Measurements from ENCODE around the gene TMEM53. TPM values are rescaled to one million over a fixed set of nuclear protein-coding genes. Genes with fewer than 3 reads are reported as not detected.

TMEM53 gene
- total and polyA plus RNA-seq, 11 donors, result 8.5 to 20.0 (median 12.5) TPM

DNA sequence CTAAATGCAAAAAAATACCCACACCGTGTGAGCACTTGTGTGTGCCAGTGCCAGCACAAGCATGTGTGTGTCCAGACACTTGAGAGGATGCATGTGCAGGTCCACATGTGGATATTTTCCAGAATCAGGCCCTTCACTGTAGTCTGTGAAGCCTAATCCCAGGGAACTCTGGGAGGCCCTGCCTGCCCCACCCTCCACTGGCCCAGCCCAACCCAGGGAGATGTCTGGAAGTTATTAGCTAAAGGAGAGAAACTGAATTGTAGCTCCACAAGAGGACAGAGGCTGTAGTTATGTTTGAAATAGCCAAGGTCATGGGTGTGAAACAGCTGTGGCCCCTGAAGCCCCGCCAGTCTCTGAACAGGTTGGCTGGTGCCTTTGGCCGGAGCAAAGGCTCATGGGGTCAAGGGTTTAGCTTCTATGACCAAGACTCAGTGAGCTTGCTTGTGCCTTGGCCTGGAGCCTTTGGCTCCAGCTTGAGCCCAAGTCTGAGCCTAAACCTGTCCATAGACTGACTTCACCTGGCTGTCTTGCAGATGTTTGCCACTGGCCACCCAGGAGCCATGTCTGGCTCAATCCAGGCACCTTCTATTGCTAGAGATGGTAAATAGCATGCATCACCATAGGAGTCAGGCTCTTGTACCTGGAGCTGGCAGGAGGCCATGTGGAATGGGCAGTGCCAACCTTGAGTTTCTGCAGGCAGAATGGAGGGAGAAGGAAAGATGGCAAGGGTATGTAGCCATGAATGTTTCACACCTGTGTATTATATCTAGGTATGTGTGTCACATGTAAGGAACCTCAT is 69.9 kb downstream of the TMEM53 start:
- DNase-seq (no peak), ATAC-seq (no peak)
- Histone ChIP-seq H3K4me3 (no peak overlapping the region), H3K4me1 (no peaks in the 10 kb centered on the region), H3K27ac (no peak overlapping the region), H3K9me3 (no peaks in the 10 kb centered on the region), H3K27me3 (peaks cover 0 to 39% (median 0%) of the 10 kb centered on the region in 9 donors), H3K36me3 (no peaks in the 10 kb centered on the region)
- WGBS, 4 donors, result 86 to 98% (median 87%) methylated on average over 3 of the region's 3 CpGs
- no peak for TF ChIP-seq POLR2A (IDR thresholded peaks at IDR 0.05)
- TF ChIP-seq, protein P1, sequence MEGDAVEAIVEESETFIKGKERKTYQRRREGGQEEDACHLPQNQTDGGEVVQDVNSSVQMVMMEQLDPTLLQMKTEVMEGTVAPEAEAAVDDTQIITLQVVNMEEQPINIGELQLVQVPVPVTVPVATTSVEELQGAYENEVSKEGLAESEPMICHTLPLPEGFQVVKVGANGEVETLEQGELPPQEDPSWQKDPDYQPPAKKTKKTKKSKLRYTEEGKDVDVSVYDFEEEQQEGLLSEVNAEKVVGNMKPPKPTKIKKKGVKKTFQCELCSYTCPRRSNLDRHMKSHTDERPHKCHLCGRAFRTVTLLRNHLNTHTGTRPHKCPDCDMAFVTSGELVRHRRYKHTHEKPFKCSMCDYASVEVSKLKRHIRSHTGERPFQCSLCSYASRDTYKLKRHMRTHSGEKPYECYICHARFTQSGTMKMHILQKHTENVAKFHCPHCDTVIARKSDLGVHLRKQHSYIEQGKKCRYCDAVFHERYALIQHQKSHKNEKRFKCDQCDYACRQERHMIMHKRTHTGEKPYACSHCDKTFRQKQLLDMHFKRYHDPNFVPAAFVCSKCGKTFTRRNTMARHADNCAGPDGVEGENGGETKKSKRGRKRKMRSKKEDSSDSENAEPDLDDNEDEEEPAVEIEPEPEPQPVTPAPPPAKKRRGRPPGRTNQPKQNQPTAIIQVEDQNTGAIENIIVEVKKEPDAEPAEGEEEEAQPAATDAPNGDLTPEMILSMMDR (IDR thresholded peaks at IDR 0.05), result no peak
- intact Hi-C loops (cut with DNase I), result loop anchor here in 2 of 10 donors (10.0 kb wide), 2 partner anchors 270 to 600 kb away; no protein-coding TSS in a partner anchor

DNA sequence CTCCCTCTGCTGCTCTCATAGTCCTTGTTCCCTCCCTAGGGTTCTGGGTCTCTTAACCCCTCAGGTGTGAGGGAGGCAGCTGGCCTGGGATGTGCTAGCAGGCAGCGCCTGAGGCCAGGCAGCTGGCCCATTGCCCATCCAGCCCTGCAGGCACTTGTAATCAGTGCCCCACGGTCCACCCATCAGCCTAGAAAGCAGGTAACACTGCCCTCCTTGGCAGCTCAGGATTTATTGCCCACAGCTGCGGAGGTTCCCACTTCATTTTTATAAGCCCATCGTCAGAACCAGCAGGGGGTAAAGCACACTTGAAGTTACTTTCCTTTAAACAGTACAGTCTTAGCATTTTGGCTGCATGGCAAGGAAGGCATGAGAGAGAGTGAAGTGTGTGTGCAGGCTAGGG is 70.6 kb downstream of the TMEM53 start:
- Histone ChIP-seq H3K27ac (no peak overlapping the region), H3K27me3 (peaks cover 0 to 34% (median 0%) of the 10 kb centered on the region in 9 donors), H3K9me3 (no peaks in the 10 kb centered on the region), H3K4me1 (no peaks in the 10 kb centered on the region), H3K36me3 (no peaks in the 10 kb centered on the region), H3K4me3 (no peak overlapping the region)
- TF ChIP-seq POLR2A (IDR thresholded peaks at IDR 0.05), result no peak
- TF ChIP-seq, protein P1 (IDR thresholded peaks at IDR 0.05), result no peak
- WGBS, 4 donors, result 66 to 75% (median 72%) methylated on average over 4 of the region's 4 CpGs
- DNase-seq, result no peak
- no peak for ATAC-seq
- intact Hi-C loops (cut with DNase I), result loop anchor here in 2 of 10 donors (10.0 kb wide), 2 partner anchors 271 to 599 kb away; no protein-coding TSS in a partner anchor

Other genes starting within 250 kb of the TMEM53 start
- gene ARMH1, start 233 bp upstream of the TMEM53 start, total RNA-seq, result 1 to 10 TPM in 2 of 9 donors, under 1 TPM in 4, not detected in 3; 0.33 to 9.9 (median 0.64) TPM
- under 1 TPM; 0.62 to 0.88 TPM for gene ARMH1, start 233 bp upstream of the TMEM53 start, polyA plus RNA-seq
- gene RNU5D-1, start 56.7 kb upstream of the TMEM53 start, total RNA-seq, result not detected
- not detected for gene RNU5D-1, start 56.7 kb upstream of the TMEM53 start, polyA plus RNA-seq
- gene KIF2C, start 65.4 kb upstream of the TMEM53 start, total RNA-seq, result 1 to 10 TPM in 5 of 9 donors, under 1 TPM in 4; 0.25 to 7.0 (median 1.2) TPM
- gene KIF2C, start 65.4 kb upstream of the TMEM53 start, polyA plus RNA-seq, result under 1 TPM; 0.34 to 0.68 TPM
- gene RPS8, start 101.1 kb upstream of the TMEM53 start, total RNA-seq, result 1,000 to 10,000 TPM in 3 of 9 donors, 100 to 1,000 TPM in 6; 576 to 1,019 (median 853) TPM
- 1,000 to 10,000 TPM; 1,199 to 1,848 TPM for gene RPS8, start 101.1 kb upstream of the TMEM53 start, polyA plus RNA-seq
- under 1 TPM in 3 of 9 donors, not detected in 6; 0.09 to 0.32 (median 0.23) TPM for gene BEST4, start 113.7 kb upstream of the TMEM53 start, total RNA-seq
- under 1 TPM; 0.06 to 0.11 TPM for gene BEST4, start 113.7 kb upstream of the TMEM53 start, polyA plus RNA-seq
- gene PLK3, start 125.9 kb upstream of the TMEM53 start, total RNA-seq, result 10 to 100 TPM in 2 of 9 donors, 1 to 10 TPM in 7; 4.5 to 17.9 (median 6.6) TPM
- 1 to 10 TPM; 5.8 to 6.9 TPM for gene PLK3, start 125.9 kb upstream of the TMEM53 start, polyA plus RNA-seq
- 1 to 10 TPM in 3 of 9 donors, under 1 TPM in 5, not detected in 1; 0.54 to 1.0 (median 0.82) TPM for gene DYNLT4, start 132.9 kb upstream of the TMEM53 start, total RNA-seq
- 1 to 10 TPM in 1 of 2 donors, under 1 TPM in 1; 0.36 to 1.7 TPM for gene DYNLT4, start 132.9 kb upstream of the TMEM53 start, polyA plus RNA-seq
- 1 to 10 TPM in 8 of 9 donors, under 1 TPM in 1; 0.56 to 7.4 (median 2.8) TPM for gene BTBD19, start 134.0 kb upstream of the TMEM53 start, total RNA-seq
- 1 to 10 TPM; 2.6 to 6.2 TPM for gene BTBD19, start 134.0 kb upstream of the TMEM53 start, polyA plus RNA-seq
- under 1 TPM in 8 of 9 donors, not detected in 1; 0.21 to 0.85 (median 0.41) TPM for gene PTCH2, start 168.8 kb upstream of the TMEM53 start, total RNA-seq
- gene PTCH2, start 168.8 kb upstream of the TMEM53 start, polyA plus RNA-seq, result under 1 TPM; 0.19 to 0.27 TPM

Data from heart left ventricle (tissue), 16 donors.